Small intestine (tissue), 7 donors: Measurements from ENCODE around the gene AMPH. TPM values are rescaled to one million over a fixed set of nuclear protein-coding genes. Genes with fewer than 3 reads are reported as not detected.
A peak's percentile ranks its signal among the peaks of the same experiment; 100 is the strongest.

Experiments used
- DNase-seq, 2 donors: peaks; one replicate each; pipeline versions ENCODE4 v3.0.0 to v3.0.0-alpha.2; 2013
- FAIRE-seq: peaks from 2 replicates; lab custom pipeline; 2012; peaks lifted over from hg19 to GRCh38; lab: Jason Lieb, UNC
- H3K27ac ChIP-seq, 3 donors: one replicate each; pipeline ENCODE4 v1.5.1; 2013; ENCODE audit warnings: low read length in 2 of 3, mild to moderate bottlenecking in 2 of 3, control low read depth in 1 of 3, inconsistent platforms in 1 of 3, low read depth in 1 of 3, moderate library complexity in 1 of 3
- H3K27me3 ChIP-seq, 3 donors: one replicate each; pipeline ENCODE4 v1.6.1; 2013; ENCODE audit warnings: low read length in 3 of 3, inconsistent platforms in 1 of 3; ENCODE audit not compliant: control insufficient read depth in 3 of 3, insufficient read depth in 3 of 3
- H3K36me3 ChIP-seq, 3 donors: one replicate each; pipeline ENCODE4 v1.6.1; 2013; ENCODE audit warnings: low read length in 3 of 3, inconsistent platforms in 1 of 3, low read depth in 1 of 3, mild to moderate bottlenecking in 1 of 3, moderate library complexity in 1 of 3; ENCODE audit not compliant: control insufficient read depth in 3 of 3, insufficient read depth in 2 of 3
- H3K4me1 ChIP-seq, 3 donors: one replicate each; pipeline ENCODE4 v1.6.1; 2013; ENCODE audit warnings: low read length in 2 of 3, inconsistent platforms in 1 of 3, low read depth in 1 of 3, mild to moderate bottlenecking in 1 of 3, moderate library complexity in 1 of 3; ENCODE audit not compliant: control insufficient read depth in 3 of 3, insufficient read depth in 2 of 3
- H3K4me3 ChIP-seq, 3 donors: one replicate each; pipeline ENCODE4 v1.5.1; 2013; ENCODE audit warnings: low read length in 3 of 3, control low read depth in 1 of 3, inconsistent platforms in 1 of 3, low read depth in 1 of 3, mild to moderate bottlenecking in 1 of 3, moderate library complexity in 1 of 3
- H3K9me3 ChIP-seq, 2 donors: one replicate each; pipeline ENCODE4 v1.6.1; 2013; ENCODE audit warnings: low read depth in 1 of 2, low read length in 1 of 2; ENCODE audit not compliant: control insufficient read depth in 2 of 2, insufficient read depth in 1 of 2
- WGBS, 3 donors: extraction: QIAGEN DNeasy Blood & Tissue Kit; methylation state at CpG; one replicate each; pipeline ENCODE4 v1.1.7; 2013; 5-methylcytosine and 5-hydroxymethylcytosine counted together
- polyA plus RNA-seq, 4 donors: library from polyadenylated mRNA; stranded (reverse) in 3 of 4; unstranded in 1 of 4; fragments of 200-250 nt in 3 of 4; fragments of 120-200 nt in 1 of 4; gene quantifications; one replicate each; pipeline versions ENCODE4 v1.2.1 to v1.2.3, GENCODE V29; 2013
- donor health status: healthy with polysubstance abuse.
- donor health status: control.
- donor health status: control.
- donor health status: Bipolar disorder and iron deficiency.
- donor health status: healthy.

The AMPH gene
- polyA plus RNA-seq, 4 donors, result 0.54 to 2.7 (median 1.6) TPM; not detected in 1

GRCh38 chr7:38432080-38432479 lies 199.1 kb downstream of the AMPH start:
- Histone ChIP-seq H3K27me3 (no peaks in the 10 kb centered on the region), H3K27ac (no peak overlapping the region), H3K4me1 (no peaks in the 10 kb centered on the region), H3K9me3 (no peaks in the 10 kb centered on the region), H3K4me3 (no peak overlapping the region), H3K36me3 (no peaks in the 10 kb centered on the region)
- FAIRE-seq, result no peak
- WGBS, 3 donors, result 78 to 89% (median 81%) methylated on average over 1 of the region's 1 CpG
- no peak for DNase-seq

DNA sequence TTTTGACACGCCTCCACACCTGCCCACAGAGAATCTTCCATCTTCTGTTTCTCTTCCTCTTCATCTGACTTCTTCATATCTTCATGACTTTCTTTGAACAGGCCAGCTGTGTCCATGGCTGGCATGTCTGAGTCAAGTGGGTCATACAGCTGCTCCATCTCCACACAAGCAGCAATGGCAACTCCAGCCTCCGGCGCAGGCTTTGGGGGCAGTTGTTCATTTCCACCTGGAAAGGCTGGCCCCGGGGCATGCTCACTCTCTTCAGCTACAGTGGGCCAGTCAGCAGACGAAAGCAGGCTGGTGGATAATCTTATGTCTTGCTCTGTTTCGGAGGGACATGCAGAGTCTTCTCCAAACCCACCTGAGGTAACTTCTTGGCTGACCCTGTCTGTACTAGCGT lies 202.1 kb downstream of the AMPH start:
- Histone ChIP-seq H3K9me3 (no peaks in the 10 kb centered on the region), H3K27ac (no peak overlapping the region), H3K27me3 (no peaks in the 10 kb centered on the region), H3K4me1 (no peaks in the 10 kb centered on the region), H3K36me3 (no peaks in the 10 kb centered on the region), H3K4me3 (no peak overlapping the region)
- no peak for DNase-seq
- 84 to 93% (median 93%) methylated on average over 7 of the region's 7 CpGs for WGBS, 3 donors
- no peak for FAIRE-seq

DNA sequence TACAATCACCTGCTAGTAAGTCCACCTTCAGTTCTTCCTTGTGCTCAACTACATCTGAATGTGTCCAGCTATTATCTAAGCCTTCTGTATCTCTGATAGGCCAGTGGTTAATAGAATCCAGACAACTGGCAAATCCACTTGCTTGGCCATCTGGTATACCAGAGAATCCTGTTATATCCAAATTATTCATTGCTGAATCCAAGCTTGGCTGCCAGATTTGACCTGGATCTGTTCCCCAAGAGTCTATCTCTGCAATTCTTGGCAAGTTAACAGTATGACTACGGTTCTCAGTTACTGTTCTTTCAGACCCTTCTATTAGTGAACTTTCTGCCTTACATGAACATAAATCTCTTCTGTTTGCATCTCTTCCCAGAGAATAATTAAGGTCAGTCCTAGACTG lies 203.1 kb downstream of the AMPH start:
- Histone ChIP-seq H3K27ac (no peak overlapping the region), H3K4me3 (no peak overlapping the region), H3K36me3 (no peaks in the 10 kb centered on the region), H3K4me1 (no peaks in the 10 kb centered on the region), H3K9me3 (no peaks in the 10 kb centered on the region), H3K27me3 (no peaks in the 10 kb centered on the region)
- DNase-seq, result no peak
- no peak for FAIRE-seq
- WGBS, 3 donors, result 68 to 85% (median 77%) methylated on average over 1 of the region's 1 CpG

DNA sequence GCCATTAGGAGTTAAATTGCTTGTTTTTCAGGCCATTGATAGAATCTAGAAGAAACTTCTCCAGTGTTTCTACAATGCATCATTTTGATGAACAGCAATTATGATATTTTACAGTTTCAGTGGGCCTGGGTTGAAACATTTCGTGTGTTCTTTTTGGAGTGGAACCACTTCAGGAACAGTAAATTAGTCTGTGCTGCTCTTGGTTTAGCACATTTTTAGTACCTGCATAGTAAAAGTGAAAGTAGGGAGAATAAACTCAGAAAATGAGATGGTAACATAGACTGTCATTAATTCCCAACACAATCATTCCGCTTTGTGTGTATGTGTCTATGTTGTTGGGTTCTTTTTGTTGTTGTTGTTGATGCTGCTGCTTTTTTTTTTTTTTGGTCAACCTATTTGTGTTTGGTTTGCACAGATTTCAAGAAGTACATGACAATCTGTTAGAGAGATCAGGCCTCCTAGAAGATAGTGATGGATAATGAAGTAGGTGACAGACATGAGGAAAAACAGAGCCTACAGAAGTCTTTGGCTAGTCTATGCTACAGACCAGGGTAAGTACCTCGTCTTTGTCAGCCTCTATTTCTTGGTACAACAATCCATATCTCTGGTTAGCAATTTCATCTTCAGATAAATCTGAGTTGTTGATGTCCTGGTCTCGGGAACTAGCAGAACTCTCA lies 203.8 kb downstream of the AMPH start:
- no peak for FAIRE-seq
- no peak overlapping the region for H3K4me3 ChIP-seq
- WGBS, 3 donors, result 38 to 57% (median 40%) methylated on average over 4 of the region's 4 CpGs

DNA sequence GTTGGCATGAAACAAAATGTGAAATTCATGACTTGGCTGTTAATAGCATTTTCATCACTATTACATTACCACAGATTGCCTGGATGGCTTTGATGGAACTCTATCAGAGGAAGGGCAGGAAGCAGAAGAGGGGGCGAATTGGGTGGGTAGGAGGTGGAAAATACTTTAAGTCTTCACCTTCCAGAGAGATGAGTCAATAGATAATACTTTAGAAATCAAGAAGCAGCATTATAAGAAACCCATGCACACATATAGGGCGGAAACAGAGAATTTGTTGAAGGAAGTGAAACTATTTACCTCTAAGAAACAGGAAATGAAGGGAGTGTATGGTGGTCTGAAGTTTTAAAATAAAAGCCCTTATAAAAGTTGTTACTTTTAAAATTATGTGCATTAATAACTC lies 205.7 kb downstream of the AMPH start:
- H3K4me1 ChIP-seq, result no peaks in the 10 kb centered on the region
- H3K27ac ChIP-seq, result no peak overlapping the region
- H3K4me3 ChIP-seq, result no peak overlapping the region
- no peaks in the 10 kb centered on the region for H3K9me3 ChIP-seq
- WGBS, 3 donors, result 34 to 61% (median 49%) methylated on average over 2 of the region's 2 CpGs
- FAIRE-seq (no peak), DNase-seq (no peak)
- H3K27me3 ChIP-seq, result no peaks in the 10 kb centered on the region
- H3K36me3 ChIP-seq, result no peaks in the 10 kb centered on the region

More for the DNA sequence above, 203.8 kb downstream of the AMPH start:
- no peaks in the 10 kb centered on the region for H3K4me1 ChIP-seq
- H3K27ac ChIP-seq, result no peak overlapping the region
- DNase-seq, result no peak
- H3K27me3 ChIP-seq, result no peaks in the 10 kb centered on the region
- no peaks in the 10 kb centered on the region for H3K36me3 ChIP-seq
- H3K9me3 ChIP-seq, result no peaks in the 10 kb centered on the region

- FAIRE-seq, result no peak
- Histone ChIP-seq H3K9me3 (no peaks in the 10 kb centered on the region), H3K4me1 (no peaks in the 10 kb centered on the region), H3K27me3 (no peaks in the 10 kb centered on the region), H3K36me3 (no peaks in the 10 kb centered on the region), H3K4me3 (no peak overlapping the region), H3K27ac (no peak overlapping the region)
- no peak for DNase-seq
- 69 to 81% (median 69%) methylated on average over 3 of the region's 3 CpGs for whole genome bisulfite sequencing, 3 donors
Measured at GRCh38 chr7:38424750-38425463, 206.3 kb downstream of the AMPH start.

DNA sequence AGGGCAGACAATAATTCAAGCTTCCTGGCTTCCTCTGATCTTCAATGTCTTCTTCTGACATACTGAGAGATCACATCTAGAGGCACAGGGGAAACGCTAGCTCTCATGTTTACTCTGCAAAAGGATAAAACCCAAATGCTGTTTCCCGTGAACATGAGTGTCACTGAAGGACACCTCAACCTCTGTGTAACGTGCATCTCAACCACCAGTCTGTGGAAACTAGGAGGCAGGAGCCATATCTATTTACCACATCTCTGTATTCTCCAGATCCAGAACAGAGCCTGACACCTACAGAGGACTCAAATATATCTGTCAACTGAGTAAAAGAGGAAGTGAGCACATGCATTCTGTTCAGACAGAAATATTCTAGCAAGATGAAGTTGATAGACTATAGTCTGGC lies 217.4 kb downstream of the AMPH start:
- Histone ChIP-seq H3K4me1 (no peaks in the 10 kb centered on the region), H3K27ac (no peak overlapping the region), H3K4me3 (no peak overlapping the region), H3K9me3 (no peaks in the 10 kb centered on the region), H3K36me3 (no peaks in the 10 kb centered on the region), H3K27me3 (no peaks in the 10 kb centered on the region)
- 44 to 54% (median 51%) methylated on average over 3 of the region's 3 CpGs for WGBS, 3 donors
- FAIRE-seq (no peak), DNase-seq (no peak)

- no peaks in the 10 kb centered on the region for H3K9me3 ChIP-seq
- no peak overlapping the region for H3K27ac ChIP-seq
- H3K4me1 ChIP-seq, result no peaks in the 10 kb centered on the region
- DNase-seq (peak in 1 of 2 donors; percentile 14), FAIRE-seq (no peak)
- WGBS, 3 donors, result 62 to 80% (median 75%) methylated on average over 1 of the region's 1 CpG
- no peak overlapping the region for H3K4me3 ChIP-seq
- no peaks in the 10 kb centered on the region for H3K36me3 ChIP-seq
- H3K27me3 ChIP-seq, result no peaks in the 10 kb centered on the region
Measured at GRCh38 chr7:38411404-38411803, 219.8 kb downstream of the AMPH start.
